Caco-2 (cell line): ENCODE data around the gene GALNT14. TPM values are rescaled to one million over a fixed set of nuclear protein-coding genes. Genes with fewer than 3 reads are reported as not detected.

ENCODE experiments used
- BruUV-seq: library from RNA; stranded (reverse); fragments of 400-500 nt; replicated peaks from 2 replicates; lab custom pipeline; 2021; lab: Mats Ljungman, UMichigan
- CTCF ChIA-PET: fragments of 300-600 bp; sonication (Branson Sonifier 250); formaldehyde crosslinking; loops from one replicate; lab custom pipeline; 2022; ENCODE audit warnings: antibody characterized with exemption; lab: Charles Lee
- POLR2A ChIA-PET: fragments of 300-600 bp; sonication (Branson Sonifier 250); formaldehyde crosslinking; loops from one replicate; lab custom pipeline; 2022; ENCODE audit warnings: antibody characterized with exemption; lab: Charles Lee
- DNase-seq, 2 experiments: peaks; one replicate each; pipeline versions ENCODE4 v3.0.0 to v3.0.0-alpha.2; 2020 to 2022
- H3K27me3 ChIP-seq: replicated peaks from 2 replicates; pipeline ENCODE4 v1.6.0; 2011; ENCODE audit warnings: low read length; ENCODE audit not compliant: control insufficient read depth, insufficient read depth
- H3K36me3 ChIP-seq: 2 replicates; pipeline ENCODE4 v1.5.1; 2011; ENCODE audit warnings: low read length; ENCODE audit not compliant: control insufficient read depth, insufficient read depth
- H3K4me1 ChIP-seq: fragments of 250-450 bp; sonication (Bioruptor Pico); 2 replicates; pipeline ENCODE4 v1.5.1; 2020; ENCODE audit warnings: mild to moderate bottlenecking
- H3K4me3 ChIP-seq: 2 replicates; pipeline ENCODE4 v1.5.1; 2011; ENCODE audit warnings: low read depth, mild to moderate bottlenecking, control low read depth, low read length
- H3K9me3 ChIP-seq: fragments of 250-450 bp; sonication (Bioruptor Pico); 2 replicates; pipeline ENCODE4 v1.5.1; 2020; ENCODE audit warnings: mild to moderate bottlenecking, moderate library complexity
- H3K27ac Mint-ChIP-seq: one replicate; pipeline ENCODE4 v1.8.0; 2022; ENCODE audit warnings: mixed read lengths; ENCODE audit not compliant: unreplicated experiment
- H3K27me3 Mint-ChIP-seq: one replicate; pipeline ENCODE4 v1.8.0; 2022; ENCODE audit warnings: mixed read lengths; ENCODE audit not compliant: insufficient read depth, unreplicated experiment
- H3K36me3 Mint-ChIP-seq: one replicate; pipeline ENCODE4 v1.8.0; 2022; ENCODE audit warnings: mild to moderate bottlenecking, mixed read lengths; ENCODE audit not compliant: insufficient read depth, unreplicated experiment
- H3K4me1 Mint-ChIP-seq: one replicate; pipeline ENCODE4 v1.8.0; 2022; ENCODE audit warnings: low read depth, mixed read lengths; ENCODE audit not compliant: unreplicated experiment
- H3K4me3 Mint-ChIP-seq: one replicate; pipeline ENCODE4 v1.8.0; 2022; ENCODE audit warnings: mild to moderate bottlenecking, moderate library complexity, mixed read lengths; ENCODE audit not compliant: unreplicated experiment
- H3K9me3 Mint-ChIP-seq: one replicate; pipeline ENCODE4 v1.8.0; 2022; ENCODE audit warnings: mixed read lengths; ENCODE audit not compliant: unreplicated experiment
- intact Hi-C: fragments of 100-400 bp; cut with micrococcal nuclease; formaldehyde crosslinking; loops from one replicate; pipeline ENCODE4 v1.10.0; 2022; ENCODE audit not compliant: unreplicated experiment
- total RNA-seq: library from RNA; stranded (reverse); gene quantifications from 2 replicates; pipeline ENCODE4 v1.2.3, GENCODE V29; 2022
- TF ChIP-seq, protein P1 (sequence below), 2 experiments: fragments of 200-600 bp in 1 of 2; IDR thresholded peaks; 1 replicate in 1 of 2; 2 replicates in 1 of 2; pipeline versions ENCODE4 v1.5.1 to v1.8.0; 2011 to 2022; ENCODE audit warnings: antibody characterized with exemption in 1 of 2, control low read depth in 1 of 2, inconsistent platforms in 1 of 2, low read depth in 1 of 2, low read length in 1 of 2, mild to moderate bottlenecking in 1 of 2, moderate library complexity in 1 of 2; ENCODE audit not compliant: insufficient read depth in 1 of 2, severe bottlenecking in 1 of 2, unreplicated experiment in 1 of 2

GALNT14 gene
- total RNA-seq, 1 experiment from 2014 or later = not detected

DNA sequence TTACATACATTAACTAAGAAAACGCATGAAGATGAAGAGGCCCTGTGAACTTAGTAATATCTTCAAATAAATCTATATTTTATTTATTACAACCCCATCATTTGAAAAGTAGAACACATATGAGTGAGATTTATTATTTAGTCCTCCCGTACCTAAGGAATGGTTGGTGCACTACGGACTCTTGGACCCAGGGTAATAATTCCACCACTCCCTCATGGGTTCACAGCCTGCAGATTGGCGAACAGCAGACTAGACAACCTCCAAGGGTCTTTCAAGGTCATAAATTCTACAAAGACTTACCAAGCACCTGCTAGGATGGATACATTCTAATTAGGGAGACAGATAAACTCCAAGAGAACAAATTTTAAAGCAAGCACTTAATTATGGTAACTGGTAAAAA, 51.6 kb downstream of the GALNT14 start:
- POLR2A ChIA-PET = no interaction called here
- Mint-ChIP-seq H3K4me1 (no peaks in the 10 kb centered on the region), H3K9me3 (no peaks in the 10 kb centered on the region), H3K4me3 (no peak overlapping the region), H3K27me3 (peaks cover 11% of the 10 kb centered on the region), H3K36me3 (no peaks in the 10 kb centered on the region), H3K27ac (no peak overlapping the region)
- H3K27me3 ChIP-seq = no peaks in the 10 kb centered on the region; the same call in 1 of the 2 replicates
- H3K36me3 ChIP-seq = no peaks in the 10 kb centered on the region
- no TSS peak for BruUV-seq
- H3K4me3 ChIP-seq = no peak overlapping the region
- H3K9me3 ChIP-seq = no peaks in the 10 kb centered on the region
- CTCF ChIA-PET = no interaction called here
- H3K4me1 ChIP-seq = no peaks in the 10 kb centered on the region
- DNase-seq = no peak
- intact Hi-C loops = no loop called here
- TF ChIP-seq, protein P1, sequence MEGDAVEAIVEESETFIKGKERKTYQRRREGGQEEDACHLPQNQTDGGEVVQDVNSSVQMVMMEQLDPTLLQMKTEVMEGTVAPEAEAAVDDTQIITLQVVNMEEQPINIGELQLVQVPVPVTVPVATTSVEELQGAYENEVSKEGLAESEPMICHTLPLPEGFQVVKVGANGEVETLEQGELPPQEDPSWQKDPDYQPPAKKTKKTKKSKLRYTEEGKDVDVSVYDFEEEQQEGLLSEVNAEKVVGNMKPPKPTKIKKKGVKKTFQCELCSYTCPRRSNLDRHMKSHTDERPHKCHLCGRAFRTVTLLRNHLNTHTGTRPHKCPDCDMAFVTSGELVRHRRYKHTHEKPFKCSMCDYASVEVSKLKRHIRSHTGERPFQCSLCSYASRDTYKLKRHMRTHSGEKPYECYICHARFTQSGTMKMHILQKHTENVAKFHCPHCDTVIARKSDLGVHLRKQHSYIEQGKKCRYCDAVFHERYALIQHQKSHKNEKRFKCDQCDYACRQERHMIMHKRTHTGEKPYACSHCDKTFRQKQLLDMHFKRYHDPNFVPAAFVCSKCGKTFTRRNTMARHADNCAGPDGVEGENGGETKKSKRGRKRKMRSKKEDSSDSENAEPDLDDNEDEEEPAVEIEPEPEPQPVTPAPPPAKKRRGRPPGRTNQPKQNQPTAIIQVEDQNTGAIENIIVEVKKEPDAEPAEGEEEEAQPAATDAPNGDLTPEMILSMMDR (IDR thresholded peaks at IDR 0.05; ENCODE audit: insufficient read depth in 1 of 2, low read depth in 1 of 2, low read length in 1 of 2, severe bottlenecking in 1 of 2, unreplicated experiment in 1 of 2) = no peak

DNA sequence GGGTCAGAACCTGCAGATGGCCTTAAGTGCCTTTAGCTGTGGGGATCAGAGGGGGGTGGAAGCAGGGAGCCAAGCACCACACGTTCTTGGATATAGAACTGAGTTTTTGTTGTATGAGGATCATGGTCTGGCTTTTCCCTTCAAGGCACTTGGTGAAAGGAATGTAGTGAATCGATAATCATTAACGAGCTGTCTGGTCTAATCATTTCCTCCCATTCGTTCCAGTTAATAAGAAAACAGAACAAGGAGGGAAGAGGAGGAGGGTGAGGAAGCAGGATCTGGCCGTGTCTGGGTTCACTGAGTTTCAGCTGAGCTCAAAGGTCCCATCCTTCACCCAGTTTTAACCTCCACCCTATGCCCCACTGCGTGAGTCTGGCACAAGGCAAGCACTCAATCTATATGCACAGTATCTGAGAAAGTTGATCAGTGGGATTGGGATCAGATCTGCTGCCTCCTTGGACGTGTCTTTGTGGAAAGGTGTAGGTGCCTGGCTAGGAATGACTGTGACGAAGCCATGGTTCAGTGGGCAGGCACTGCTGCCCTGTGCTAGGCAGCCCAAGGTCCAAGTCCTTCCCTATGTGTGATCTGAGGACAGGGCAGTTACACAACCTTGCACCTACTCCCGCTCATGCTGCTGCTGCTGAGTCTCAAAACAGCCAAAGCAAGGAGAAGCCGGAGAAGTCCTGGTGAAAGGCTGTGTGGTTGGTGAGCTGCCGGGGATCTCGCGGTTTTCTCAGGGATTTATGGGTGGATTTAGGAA, 54.8 kb downstream of the GALNT14 start:
- H3K27ac Mint-ChIP-seq = no peak overlapping the region
- Histone ChIP-seq H3K27me3 (no peaks in the 10 kb centered on the region; the same call in 1 of the 2 replicates), H3K9me3 (no peaks in the 10 kb centered on the region), H3K4me3 (no peak overlapping the region), H3K36me3 (no peaks in the 10 kb centered on the region), H3K4me1 (no peaks in the 10 kb centered on the region)
- H3K27me3 Mint-ChIP-seq = peaks cover 13% of the 10 kb centered on the region
- no peaks in the 10 kb centered on the region for H3K4me1 Mint-ChIP-seq
- no peak for DNase-seq
- H3K36me3 Mint-ChIP-seq = no peaks in the 10 kb centered on the region
- ChIA-PET POLR2A (no interaction called here), CTCF (no interaction called here)
- H3K9me3 Mint-ChIP-seq = no peaks in the 10 kb centered on the region
- BruUV-seq = no TSS peak
- intact Hi-C loops = loop anchor here (5.0 kb wide), 1 partner anchor 371 kb away; no protein-coding TSS in a partner anchor
- TF ChIP-seq, protein P1 (IDR thresholded peaks at IDR 0.05; ENCODE audit: insufficient read depth in 1 of 2, low read depth in 1 of 2, low read length in 1 of 2, severe bottlenecking in 1 of 2, unreplicated experiment in 1 of 2) = no peak
- H3K4me3 Mint-ChIP-seq = no peak overlapping the region

DNA sequence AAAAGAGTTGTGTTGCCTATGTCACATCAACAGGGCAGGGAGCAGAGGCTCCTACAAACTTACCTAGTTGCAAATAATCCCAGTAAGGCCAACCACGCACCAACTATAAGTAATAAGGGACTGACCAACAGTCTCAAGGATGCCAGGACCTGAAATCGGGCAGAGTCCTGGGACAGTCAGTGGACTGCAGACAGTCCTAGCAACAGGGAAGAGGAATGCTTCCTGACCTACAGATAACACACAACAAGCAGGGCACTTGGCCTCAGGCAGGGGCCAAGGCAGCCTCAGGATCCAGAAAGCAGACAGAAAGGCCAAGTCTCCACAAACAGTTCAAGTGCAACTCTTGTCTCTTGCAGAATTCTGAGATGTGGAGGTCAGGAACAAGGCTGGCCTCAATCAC, 56.2 kb downstream of the GALNT14 start:
- H3K36me3 ChIP-seq = no peaks in the 10 kb centered on the region
- Mint-ChIP-seq H3K4me1 (no peaks in the 10 kb centered on the region), H3K27me3 (peaks cover 17% of the 10 kb centered on the region), H3K4me3 (no peak overlapping the region), H3K36me3 (no peaks in the 10 kb centered on the region), H3K27ac (no peak overlapping the region), H3K9me3 (no peaks in the 10 kb centered on the region)
- no peaks in the 10 kb centered on the region for H3K9me3 ChIP-seq
- ChIA-PET POLR2A (no interaction called here), CTCF (interaction anchor here (0.5 kb wide), 1 partner anchor 309 kb away, joined by 3 read pairs; no protein-coding TSS in a partner anchor)
- BruUV-seq = no TSS peak
- H3K4me3 ChIP-seq = no peak overlapping the region
- intact Hi-C loops = loop anchor here (5.0 kb wide), 1 partner anchor 370 kb away; no protein-coding TSS in a partner anchor
- TF ChIP-seq, protein P1 (IDR thresholded peaks at IDR 0.05; ENCODE audit: insufficient read depth in 1 of 2, low read depth in 1 of 2, low read length in 1 of 2, severe bottlenecking in 1 of 2, unreplicated experiment in 1 of 2) = no peak
- no peak for DNase-seq
- H3K4me1 ChIP-seq = no peaks in the 10 kb centered on the region
- no peaks in the 10 kb centered on the region; the same call in 1 of the 2 replicates for H3K27me3 ChIP-seq
